Bronchial epithelial cell (primary cell): ENCODE measurements around the gene FAM120A. TPM values are rescaled to one million over a fixed set of nuclear protein-coding genes. Genes with fewer than 3 reads are reported as not detected.

Experiments used
- DNase-seq: peaks from one replicate; pipeline ENCODE4 v3.0.0-alpha.2; 2010; ENCODE audit warnings: low read depth
- FAIRE-seq: peaks from 2 replicates; lab custom pipeline; 2011; peaks lifted over from hg19 to GRCh38; lab: Jason Lieb, UNC
- H3K27me3 ChIP-seq: 2 replicates; pipeline ENCODE4 v1.5.1; 2011; ENCODE audit warnings: low read length; ENCODE audit not compliant: control insufficient read depth, insufficient read depth
- H3K36me3 ChIP-seq: 2 replicates; pipeline ENCODE4 v1.5.1; 2011; ENCODE audit warnings: low read length; ENCODE audit not compliant: control insufficient read depth, insufficient read depth
- H3K4me3 ChIP-seq: 2 replicates; pipeline ENCODE4 v1.5.1; 2011; ENCODE audit warnings: mild to moderate bottlenecking, low read depth, low read length, control low read depth
- total RNA-seq: library from RNA; depleted of rRNA; stranded (reverse); fragments of >200 nt; gene quantifications from 2 replicates; pipeline ENCODE4 v1.2.1, GENCODE V29; 2014
- TF ChIP-seq, protein P1 (sequence below): IDR thresholded peaks from 2 replicates; pipeline ENCODE4 v1.5.1; 2011; ENCODE audit warnings: mild to moderate bottlenecking, moderate library complexity, low read length, control low read depth, inconsistent platforms; ENCODE audit not compliant: insufficient read depth, severe bottlenecking

The FAM120A gene
- total RNA-seq, 1 donor from 2014 or later = 69.0 TPM

DNA sequence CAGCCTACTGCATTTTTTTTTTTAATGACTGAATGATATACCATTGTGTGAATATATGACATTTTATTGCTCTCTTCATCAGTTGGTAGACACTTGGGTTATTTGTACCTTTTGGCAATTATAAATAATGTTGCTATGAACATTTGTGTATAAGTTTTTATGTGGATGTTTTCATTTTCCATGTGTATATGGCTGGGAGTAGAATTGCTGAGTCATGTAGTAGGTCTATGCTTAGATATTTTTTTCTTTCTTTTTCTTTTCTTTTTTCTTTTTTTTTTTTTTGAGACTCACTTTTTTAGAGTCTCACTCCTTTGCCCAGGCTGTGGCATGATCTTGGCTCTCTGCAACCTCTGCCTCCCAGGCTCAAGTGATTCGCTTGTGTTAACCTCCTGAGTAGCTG lies 34.8 kb downstream of the FAM120A start:
- FAIRE-seq = no peak
- TF ChIP-seq, protein P1, sequence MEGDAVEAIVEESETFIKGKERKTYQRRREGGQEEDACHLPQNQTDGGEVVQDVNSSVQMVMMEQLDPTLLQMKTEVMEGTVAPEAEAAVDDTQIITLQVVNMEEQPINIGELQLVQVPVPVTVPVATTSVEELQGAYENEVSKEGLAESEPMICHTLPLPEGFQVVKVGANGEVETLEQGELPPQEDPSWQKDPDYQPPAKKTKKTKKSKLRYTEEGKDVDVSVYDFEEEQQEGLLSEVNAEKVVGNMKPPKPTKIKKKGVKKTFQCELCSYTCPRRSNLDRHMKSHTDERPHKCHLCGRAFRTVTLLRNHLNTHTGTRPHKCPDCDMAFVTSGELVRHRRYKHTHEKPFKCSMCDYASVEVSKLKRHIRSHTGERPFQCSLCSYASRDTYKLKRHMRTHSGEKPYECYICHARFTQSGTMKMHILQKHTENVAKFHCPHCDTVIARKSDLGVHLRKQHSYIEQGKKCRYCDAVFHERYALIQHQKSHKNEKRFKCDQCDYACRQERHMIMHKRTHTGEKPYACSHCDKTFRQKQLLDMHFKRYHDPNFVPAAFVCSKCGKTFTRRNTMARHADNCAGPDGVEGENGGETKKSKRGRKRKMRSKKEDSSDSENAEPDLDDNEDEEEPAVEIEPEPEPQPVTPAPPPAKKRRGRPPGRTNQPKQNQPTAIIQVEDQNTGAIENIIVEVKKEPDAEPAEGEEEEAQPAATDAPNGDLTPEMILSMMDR = no peak
- peaks cover 15% of the 10 kb centered on the region for H3K36me3 ChIP-seq
- no peak overlapping the region for H3K4me3 ChIP-seq
- DNase-seq = no peak
- H3K27me3 ChIP-seq = no peaks in the 10 kb centered on the region

DNA sequence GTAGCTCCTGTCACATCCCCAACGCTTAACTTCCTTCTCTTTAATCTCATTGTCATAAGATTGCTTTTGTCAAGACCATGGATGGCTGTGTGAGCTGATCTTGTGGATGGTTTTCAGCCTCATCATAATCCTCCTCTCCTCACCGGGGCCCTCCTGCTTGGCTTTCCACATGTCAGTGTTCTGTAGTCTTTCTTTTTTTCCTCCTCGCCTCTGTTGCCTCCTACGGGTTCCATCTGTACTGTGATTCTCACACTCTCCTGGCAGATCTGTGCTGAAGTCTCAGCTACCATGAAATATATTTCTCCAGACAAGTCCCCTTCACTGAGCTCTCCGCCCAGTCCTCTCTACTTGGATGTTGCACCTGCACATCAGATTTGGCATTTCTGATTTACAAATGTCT lies 36.8 kb downstream of the FAM120A start:
- H3K4me3 ChIP-seq = no peak overlapping the region
- peaks cover 12% of the 10 kb centered on the region for H3K36me3 ChIP-seq
- FAIRE-seq (no peak), DNase-seq (no peak)
- H3K27me3 ChIP-seq = no peaks in the 10 kb centered on the region
- TF ChIP-seq, protein P1 = no peak

DNA sequence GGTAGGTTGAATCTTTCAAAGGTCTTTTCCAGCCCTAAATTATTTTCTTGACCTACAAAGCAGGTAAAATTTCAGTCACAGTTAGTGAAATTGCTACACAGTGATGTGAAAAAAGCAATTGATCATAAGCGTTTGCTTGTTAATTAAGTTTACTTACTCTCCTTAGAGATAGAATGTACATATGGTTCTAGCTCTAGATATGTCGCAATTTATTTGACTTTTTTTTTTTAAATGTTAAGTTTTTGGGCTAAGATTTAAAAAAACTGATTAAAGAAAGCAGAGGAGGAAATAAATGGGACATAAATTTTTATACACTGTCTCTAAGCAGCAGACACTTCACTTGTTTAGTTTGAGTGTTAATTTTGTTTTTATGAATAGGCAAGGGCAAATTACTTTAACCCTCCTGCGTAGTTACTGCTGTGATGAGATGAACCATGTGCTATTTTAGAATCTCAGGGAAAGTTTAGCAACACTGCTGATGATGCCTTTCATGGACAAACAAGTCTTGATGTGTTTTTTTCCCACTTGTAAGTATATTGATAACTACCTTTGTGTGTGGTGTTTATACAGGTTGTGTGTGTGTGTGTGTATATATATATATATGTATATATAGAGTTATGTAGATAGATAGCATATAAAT lies 40.2 kb downstream of the FAM120A start:
- TF ChIP-seq, protein P1 = no peak
- FAIRE-seq = no peak
- peaks cover 14% of the 10 kb centered on the region for H3K36me3 ChIP-seq

DNA sequence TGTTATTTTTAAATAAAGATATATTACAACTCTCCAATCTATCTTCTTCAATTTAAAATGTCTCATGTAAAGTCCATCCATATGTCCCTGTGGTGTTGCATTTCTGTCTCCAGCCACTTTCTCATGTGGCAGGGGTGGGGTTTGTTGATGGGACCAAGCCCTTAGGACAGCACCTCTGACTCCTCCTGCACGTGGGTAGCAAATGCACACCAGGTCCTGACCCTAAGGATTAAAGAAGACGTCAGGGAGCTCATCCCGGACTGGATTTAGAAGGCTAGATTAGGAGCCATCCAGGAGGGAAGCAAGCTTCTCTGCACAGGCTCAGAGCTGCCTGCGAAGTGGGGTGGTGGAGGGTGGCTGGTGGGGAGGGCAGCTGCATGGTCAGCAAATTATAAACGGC lies 40.8 kb downstream of the FAM120A start:
- DNase-seq (no peak), FAIRE-seq (no peak)
- TF ChIP-seq, protein P1 = no peak
- Histone ChIP-seq H3K4me3 (no peak overlapping the region), H3K27me3 (no peaks in the 10 kb centered on the region), H3K36me3 (peaks cover 16% of the 10 kb centered on the region)

More for the DNA sequence above, 40.2 kb downstream of the FAM120A start:
- no peak for DNase-seq
- Histone ChIP-seq H3K27me3 (no peaks in the 10 kb centered on the region), H3K4me3 (no peak overlapping the region)

DNA sequence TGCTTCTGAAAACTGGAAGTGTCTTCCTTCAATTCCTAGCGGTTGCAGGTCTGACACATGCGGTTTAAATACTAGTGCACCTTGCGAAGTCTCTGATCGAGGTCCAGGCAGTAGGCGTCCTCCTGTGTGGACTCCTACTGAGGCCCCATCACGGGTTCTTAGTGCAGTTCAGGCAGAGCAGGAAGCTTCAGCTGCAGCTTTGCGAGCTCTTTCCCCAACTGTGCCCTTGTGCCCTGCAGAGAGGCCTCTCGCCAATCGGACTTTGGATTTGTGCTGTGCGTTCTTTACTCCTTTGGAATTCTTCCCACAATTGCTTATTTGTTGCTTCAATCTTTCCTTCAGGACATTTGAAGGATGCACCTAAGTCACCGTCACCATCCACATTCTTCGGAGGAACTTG lies 42.5 kb downstream of the FAM120A start:
- DNase-seq (no peak), FAIRE-seq (no peak)
- Histone ChIP-seq H3K27me3 (no peaks in the 10 kb centered on the region), H3K4me3 (no peak overlapping the region), H3K36me3 (peaks cover 18% of the 10 kb centered on the region)
- TF ChIP-seq, protein P1 = no peak

DNA sequence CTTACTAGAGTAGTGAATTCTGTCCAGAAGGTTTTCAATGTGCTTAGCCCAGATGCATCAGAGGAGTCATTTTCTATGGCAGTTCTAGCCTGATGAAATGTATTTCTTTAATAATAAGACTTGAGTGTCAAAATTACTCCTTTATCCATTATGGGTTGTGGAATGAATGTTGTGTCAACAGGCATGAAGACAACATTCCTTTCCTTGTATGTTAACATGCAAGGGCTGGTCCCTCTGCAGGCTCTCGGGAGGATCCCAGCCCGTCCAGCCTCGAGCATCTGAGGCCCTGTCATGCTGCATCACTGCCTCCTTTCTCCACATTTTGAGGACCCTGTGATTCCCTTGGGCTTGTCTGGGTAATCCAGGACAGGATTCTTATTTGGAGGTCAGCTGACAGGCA lies 44.8 kb downstream of the FAM120A start:
- Histone ChIP-seq H3K27me3 (no peaks in the 10 kb centered on the region), H3K36me3 (peaks cover 18% of the 10 kb centered on the region), H3K4me3 (no peak overlapping the region)
- FAIRE-seq (no peak), DNase-seq (peak; percentile 51)
- TF ChIP-seq, protein P1 = no peak
